NCI-H446 treated with DMSO at 0.1 percent for 48 hours (cell line): ENCODE measurements around the gene APBB2.
"Not testable (repeated sequence)": the region's sequence is repeated elsewhere in the genome, so short reads cannot be mapped to it uniquely, and the experiment has no call there.

ENCODE experiments used
- DNase-seq: peaks from one replicate; lab custom pipeline; 2025; lab: John Stamatoyannopoulos, UW

APBB2 gene

DNA sequence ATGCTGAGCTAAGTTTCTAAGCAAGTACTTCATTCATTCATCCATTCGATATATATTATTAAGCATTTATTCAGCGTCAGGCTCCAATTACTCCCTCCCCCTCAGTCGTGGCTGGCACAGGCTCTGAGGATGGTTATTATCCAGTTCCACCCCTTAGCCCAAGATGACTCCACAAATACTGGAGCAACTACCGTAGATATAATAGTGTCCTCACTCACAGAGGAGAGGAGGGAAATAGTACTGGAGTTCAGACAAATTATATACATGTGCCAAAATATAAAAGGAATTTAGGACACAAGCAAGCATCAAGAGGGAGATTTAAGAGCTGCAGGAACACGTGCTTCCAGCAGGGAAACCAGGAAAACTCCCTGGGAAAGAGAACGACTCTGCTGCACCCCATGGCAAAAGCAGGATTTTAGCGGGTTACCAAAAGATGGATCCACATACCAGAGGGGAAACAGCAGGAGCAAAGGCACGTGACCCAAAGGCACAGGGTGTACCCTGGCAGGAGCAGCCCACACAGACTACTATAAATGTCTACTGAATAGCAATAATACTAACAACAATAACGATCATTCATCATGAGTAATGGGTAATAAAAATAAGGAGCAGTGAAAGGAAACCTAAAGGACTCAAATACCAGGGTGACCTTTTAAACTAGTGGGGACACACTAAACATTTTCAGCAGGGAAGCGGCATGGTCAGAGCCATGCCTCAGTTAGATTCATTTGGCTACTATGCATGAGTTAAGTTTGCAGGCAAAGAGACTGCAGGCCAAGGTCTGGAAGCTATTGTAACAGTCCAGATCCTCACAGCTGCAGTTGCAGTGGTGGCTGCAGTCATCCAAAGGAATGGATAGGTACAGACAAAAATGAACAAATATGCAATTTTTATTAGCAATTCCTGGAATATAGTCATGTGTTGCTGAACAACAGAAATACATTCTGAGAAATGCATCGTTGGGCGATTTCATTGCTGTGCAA lies 153.7 kb downstream of the APBB2 start:
- no peak for DNase-seq

DNA sequence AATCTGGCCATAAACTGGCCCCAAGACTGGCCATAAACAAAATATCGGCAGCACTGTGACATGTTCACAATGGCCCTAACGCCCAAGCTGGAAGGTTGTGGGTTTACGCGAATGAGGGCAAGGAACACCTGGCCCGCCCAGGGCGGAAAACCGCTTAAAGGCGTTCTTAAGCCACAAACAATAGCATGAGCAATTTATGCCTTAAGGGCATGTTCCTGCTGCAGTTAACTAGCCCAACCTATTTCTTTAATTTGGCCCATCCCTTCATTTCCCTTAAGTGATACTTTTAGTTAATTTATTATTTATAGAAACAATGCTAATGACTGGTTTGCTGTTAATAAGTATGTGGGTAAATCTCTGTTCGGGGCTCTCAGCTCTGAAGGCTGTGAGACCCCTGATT lies 154.9 kb downstream of the APBB2 start:
- not testable (repeated sequence) for DNase-seq

DNA sequence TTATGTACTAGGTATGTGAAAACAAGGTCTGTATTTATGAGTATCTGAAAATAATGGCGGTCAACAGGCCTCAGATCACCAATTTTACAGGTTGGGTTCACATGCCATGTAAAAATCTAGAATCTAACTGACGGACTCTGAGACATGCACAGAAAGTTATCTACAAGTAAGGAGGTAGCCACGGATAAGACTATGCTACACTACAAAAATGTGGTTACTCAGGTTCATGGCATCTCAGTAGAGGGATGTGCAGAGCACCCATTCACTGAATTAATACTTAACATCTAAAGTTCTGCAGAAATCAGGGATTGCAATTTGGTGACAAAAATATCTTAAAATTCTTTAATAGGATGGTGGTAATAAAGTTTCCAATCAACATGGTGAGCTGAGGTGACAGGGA lies 155.9 kb downstream of the APBB2 start:
- no peak for DNase-seq

DNA sequence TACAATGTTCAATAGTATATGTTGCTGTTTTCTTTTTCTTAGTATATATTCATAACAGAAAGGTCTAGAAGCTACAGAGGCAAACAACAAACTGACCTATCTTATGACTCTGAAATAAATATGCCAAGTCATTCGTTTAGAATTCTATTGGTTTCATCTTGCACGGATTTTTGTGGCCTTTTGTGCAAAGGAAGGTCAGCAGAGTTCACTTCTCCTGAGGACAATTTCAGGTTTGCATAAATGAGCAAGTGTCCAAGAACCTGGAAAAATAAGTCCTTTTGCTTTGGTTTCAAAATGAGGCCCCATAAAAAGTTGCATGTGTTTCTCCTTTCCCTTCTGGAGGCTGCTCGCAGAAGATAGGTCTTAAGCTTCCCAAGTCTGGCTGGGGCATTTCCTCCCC lies 156.9 kb downstream of the APBB2 start:
- DNase-seq = no peak

DNA sequence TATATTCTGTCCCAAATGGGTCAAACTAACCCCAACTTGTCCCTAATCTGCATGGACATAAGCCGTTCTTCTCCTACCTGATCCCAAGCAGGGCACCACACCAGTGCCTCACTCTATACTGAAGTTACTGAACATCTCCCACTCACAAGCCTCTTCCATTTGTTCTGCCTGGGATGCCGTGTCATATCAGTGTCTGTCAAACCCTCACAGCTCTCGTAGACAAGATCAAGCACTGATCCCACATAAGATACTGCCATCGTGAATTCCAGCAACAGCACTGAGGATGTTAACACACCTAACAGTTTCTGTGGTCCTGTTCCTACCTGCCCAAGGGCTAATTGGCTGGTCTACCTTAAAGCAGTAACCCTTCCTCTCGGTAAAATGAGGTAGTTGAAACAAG lies 162.1 kb downstream of the APBB2 start:
- no peak for DNase-seq

DNA sequence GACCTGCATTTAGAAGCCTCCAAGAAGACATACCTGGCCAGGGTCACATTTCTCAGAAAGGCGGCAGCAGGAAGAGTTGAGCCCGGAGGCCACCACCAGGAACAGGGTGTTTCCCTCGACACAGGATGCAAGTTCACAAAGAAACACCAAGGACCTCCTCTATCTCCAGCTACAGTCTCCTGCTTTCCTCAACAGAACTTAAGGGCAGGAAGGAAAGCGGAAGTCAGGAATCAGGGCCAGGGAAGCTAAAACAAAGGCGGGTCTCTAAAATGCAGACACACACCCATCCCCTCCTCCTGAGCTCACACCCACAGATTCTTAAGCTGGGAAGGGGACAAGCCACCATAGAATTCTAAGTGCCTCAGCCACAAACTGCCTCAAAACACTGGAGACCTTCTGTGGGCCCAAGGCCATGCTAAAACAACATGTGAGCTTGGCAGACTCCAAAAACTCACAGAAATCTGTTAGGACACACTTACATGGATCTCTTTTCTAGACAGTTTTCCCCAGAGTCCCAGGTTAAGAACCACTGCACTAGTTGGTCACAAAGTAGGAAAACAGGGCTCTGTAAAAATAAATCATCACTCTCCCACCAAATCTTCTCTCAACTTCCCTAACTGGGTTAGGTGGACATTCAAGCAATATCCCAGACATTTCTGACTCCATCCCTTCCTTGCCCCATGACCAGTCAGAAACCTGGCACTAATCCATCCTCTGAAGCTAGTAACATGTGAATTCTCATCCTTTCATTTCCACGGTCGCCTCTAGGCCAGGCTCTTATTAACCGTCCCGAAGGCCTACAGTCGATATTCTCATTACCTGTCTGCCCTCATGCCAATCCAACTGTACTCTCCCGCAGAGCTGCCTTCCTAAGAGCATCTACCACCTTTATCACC lies 163.2 kb downstream of the APBB2 start:
- no peak for DNase-seq

DNA sequence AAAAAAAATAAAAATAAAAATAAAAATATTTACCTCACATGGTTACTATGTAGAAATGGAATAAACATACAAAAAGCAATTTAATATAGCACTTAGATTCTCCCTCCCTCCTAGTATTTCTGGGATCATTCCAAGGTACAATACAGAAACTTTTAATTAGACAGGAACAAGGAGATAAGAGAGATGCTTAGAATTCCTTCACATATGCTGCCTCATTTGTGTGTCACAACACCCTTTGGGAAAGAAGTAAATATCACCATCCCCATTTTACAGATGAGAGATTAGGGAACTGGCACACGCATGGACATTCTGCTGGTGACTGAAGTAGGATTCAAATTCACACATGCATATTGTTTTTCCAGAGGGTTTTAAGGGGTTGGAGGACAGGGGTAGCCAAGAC lies 164.2 kb downstream of the APBB2 start:
- DNase-seq = no peak

DNA sequence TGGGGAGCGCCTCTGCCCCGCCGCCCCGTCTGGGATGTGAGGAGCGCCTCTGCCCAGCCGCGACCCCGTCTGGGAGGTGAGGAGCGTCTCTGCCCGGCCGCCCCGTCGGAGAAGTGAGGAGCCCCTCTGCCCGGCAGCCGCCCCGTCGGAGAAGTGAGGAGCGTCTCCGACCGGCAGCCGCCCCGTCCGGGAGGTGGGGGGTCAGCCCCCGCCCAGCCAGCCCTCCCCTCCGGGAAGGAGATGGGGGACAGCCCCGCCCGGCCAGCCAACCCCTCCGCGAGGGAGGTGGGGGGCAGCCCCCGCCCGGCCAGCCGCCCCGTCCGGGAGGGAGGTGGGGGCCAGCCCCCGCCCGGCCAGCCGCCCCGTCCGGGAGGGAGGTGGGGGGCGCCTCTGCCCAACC lies 165.2 kb downstream of the APBB2 start:
- not testable (repeated sequence) for DNase-seq

DNA sequence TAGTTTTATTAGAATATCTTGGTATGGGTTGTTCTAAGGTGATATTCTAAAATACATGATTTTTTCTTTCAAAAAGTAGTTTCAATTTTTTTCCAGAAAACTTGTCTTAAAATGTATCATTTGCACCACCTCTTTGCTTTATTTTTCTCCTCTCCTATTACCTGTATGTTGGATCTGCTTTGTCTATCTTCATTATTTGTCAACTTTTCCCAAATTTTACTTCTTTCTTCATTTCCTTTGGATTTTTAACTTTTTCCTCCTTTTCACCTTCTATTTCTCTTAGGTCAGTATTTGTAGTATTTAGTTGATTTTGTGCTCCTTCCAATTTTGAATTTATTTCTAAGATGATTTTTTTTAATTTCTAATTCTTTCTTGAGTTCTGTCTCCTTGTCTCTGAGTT lies 169.6 kb downstream of the APBB2 start:
- DNase-seq = no peak

DNA sequence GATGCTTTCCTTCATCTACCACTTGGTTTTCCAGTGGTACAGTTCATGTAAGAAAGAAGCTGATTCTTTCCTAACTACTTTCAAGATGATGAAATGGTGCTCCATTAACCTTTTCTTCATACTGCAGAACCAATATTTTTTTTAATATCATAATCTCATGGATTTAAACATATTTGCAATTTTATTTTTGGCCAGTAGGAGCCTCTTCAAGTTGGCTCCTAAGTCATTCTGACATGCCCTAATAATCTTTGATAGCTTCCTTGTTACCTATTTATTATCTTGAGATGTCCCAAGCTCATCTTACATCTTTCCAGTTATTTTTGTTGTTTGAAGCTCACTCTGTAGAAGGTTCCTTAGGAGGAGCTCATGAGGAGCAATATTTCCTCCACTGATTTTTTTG lies 170.2 kb downstream of the APBB2 start:
- no peak for DNase-seq

DNA sequence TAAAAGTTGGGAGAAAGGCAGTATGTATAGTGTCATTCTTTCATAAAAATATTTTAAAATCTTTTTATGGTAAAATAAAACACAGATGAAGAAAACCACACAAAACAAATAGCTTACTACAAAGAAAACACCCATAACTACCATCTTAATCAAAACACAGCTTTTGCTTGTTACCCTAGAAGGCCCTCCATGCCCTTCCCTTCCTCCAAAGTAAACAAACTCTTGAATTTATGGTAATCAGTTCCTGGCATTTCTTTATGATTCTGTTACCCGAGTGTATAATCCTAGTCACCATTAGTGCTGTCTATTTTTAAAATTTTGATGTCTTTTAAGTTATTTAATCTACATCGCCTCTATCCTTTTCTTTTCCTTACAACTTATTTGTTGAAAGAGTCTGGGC lies 170.9 kb downstream of the APBB2 start:
- no peak for DNase-seq

DNA sequence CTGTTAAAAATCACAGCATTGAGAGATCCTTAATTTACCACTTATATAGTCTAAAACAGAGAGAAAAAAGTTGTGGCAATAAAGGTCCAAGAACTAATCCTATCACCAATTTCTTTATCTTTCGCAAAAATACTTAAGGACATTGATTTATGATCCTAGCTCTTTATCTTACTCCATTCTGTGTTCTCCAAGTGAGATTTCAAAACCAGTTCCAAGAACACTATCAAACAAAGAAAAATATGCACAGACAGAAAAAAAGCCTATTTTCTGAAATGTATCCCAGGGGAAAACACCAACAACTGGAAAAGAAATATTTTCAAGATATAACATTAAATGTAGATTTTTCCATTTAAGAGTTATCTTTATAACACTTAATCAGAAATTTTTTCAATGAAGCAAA lies 172.8 kb downstream of the APBB2 start:
- DNase-seq = no peak

DNA sequence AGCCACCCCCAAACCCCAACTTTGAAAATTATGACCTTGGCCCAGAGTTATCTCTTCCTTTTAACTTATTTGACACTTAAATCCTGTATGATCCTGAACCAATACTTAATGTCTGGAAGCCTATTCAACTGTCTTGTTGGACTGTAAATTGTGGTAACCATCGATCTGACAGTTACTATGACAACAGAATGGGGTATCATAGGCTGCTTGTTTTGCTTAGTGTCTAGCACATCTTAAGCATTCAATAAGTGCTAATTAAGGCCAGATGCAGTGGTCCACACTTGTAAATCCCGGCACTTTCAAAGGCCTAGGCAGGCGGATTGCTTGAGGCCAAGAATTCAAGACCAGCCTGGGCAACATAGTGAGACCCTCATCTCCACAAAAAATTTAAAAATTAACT lies 175.0 kb downstream of the APBB2 start:
- DNase-seq = no peak

DNA sequence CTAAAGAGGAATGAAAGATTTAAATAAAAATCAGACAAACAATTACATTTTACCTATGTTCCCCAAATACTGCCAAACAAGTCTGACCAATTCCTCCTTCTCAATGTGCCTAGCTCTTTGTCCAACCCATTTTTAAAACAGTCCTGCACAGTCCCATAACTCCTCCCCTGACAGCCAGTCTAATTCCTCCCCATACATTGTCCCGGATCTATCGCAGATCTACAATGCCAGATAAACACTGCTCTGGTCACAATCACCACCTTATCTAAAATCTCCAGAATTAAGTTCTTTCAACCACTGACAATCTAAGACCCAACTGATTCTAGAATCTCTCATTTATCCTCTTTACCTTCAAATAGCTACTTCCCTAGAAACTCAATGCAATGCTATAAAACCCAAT lies 176.0 kb downstream of the APBB2 start:
- no peak for DNase-seq

DNA sequence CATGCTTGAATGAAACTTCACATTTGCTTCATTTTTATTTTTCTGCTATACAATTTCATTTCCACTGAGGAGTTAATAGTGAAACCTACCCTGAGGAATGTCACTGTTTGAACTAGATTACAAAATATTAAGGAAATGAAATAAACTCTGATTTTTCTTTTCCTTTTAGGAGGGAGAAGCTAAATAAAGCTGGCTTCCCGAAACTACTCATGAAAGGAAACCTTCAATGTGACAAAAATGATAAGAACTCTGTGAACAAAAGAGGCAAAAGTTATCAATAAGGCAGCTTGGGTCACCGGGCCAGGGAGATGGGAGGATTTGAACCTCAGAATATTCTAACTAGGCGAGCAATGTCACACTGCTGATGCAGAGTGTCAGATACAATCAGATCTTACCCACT lies 185.2 kb downstream of the APBB2 start:
- DNase-seq = no peak

DNA sequence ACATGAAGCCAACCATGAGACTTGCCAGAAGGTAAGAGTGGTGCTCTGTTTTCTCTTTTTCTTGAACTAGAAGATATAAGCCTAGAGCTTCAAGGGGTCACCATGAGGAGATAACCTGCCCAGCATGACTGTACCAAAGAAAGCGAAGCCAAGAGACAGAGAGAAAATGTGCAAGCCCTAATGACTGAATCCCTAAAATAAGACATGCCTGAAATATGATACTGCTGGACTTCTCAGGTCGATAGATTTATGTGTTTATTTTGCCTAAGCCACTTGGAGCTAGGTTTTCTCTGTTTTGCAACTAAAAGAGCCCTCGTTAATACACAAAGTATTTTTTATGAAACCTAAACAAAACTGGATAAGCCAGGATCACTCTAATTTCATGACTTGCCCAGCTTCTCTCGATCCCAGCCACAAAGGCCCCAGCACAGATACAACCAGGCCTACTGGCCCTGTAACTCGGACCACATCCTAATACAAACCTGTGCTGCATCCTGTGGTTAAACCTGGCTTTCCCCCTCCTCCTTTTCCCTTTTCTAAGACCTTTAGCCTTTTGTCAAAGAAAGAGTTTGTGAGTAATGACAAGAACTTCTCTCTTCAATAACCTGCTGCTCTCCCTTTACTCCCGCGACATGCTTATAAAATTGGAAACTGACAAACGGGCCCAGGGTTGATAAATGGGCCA lies 185.8 kb downstream of the APBB2 start:
- DNase-seq = no peak

DNA sequence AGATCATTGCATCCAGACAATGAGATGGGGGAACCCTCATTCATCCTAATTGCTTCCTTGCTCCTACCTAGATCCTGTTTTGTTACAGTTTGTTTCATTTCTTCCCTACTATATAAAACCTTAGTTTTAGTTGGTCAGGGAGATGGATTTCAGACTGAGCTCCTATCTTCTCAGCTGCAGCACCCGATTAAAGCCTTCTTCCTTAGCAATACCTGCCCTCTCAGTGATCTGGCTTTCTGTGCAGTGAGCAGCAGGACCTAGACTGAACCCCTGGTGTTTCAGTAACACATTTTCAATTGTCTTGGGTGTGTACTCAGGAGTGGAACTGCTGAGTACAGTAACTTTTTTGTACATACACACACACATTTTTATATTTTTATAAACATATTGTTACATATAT lies 187.4 kb downstream of the APBB2 start:
- DNase-seq = no peak

DNA sequence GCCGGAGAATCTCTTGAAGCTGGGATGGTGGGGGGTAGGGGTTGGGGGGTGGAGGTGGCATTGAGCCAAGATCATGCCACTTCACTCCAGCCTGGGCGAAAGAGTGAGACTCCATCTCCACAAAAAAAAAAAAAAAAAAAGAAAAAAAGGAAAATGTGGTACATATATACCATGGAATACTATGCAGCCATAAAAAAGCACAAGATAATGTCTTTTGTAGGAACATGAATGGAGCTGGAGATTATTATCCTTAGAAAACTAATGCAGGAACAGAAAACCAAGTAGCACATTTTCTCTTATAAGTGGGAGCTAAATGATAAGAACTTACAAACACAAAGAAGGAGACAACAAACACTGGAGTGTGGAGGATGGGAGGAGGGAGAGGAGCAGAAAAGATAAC lies 188.5 kb downstream of the APBB2 start:
- DNase-seq = no peak

DNA sequence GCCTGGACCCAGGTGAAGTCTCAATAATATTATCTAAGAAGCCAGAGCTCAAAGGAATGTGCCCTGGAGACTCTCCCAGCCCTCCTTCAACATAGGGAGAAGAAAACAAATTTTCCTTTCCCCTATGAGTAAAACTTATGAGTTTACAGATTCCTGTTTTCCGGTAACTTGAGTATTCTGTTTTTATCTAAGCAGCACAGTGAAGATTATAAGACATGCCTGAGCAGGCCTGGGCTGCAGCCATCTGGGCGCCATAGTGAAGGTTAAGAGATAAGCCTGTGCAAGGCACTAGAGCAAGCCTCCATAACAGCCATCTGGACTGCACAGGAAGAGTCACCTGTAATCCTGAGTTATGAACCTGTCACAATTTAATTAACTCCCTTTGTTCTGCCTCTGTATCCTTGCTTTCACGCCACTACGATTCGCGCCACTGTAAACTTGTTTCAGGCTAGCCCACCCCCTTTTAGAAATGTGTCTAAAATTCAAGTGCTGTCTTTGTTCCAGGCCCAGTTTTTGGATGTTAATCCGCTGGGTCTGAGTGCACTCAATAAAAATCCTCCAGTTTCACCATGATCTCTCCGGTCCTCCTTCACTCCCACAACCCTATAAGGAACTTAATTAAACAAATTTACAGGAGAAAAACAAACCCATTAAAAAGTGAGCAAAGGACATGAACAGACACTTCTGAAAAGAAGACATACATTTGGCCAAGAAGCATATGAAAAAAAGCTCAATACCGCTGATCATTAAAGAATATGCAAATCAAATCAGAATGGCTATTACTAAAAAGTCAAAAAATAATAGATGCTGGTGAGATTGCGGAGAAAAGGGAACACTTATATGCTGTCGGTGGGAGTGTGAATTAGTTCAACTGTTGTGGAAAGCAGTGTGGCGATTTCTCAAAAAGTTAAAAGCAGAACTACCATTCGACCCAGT lies 189.5 kb downstream of the APBB2 start:
- no peak for DNase-seq

DNA sequence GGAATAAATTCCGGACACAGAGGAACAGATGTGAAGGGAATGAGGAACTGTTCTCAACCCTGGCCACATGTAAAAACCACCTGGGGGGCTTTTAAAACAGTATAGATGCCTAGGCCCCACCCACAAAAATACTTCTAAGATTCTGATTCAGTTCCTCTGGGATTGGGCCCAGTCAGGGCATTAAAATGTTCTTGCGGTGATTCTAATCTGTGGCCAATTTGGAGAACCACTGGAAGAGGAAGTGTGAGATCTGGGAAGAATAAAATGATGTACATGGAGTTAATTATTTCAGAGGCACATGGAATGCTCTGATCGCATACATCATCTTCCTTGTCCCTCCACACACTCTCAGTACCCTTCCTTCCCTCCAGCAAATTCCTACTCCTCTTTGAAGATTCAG lies 192.2 kb downstream of the APBB2 start:
- DNase-seq = no peak

DNA sequence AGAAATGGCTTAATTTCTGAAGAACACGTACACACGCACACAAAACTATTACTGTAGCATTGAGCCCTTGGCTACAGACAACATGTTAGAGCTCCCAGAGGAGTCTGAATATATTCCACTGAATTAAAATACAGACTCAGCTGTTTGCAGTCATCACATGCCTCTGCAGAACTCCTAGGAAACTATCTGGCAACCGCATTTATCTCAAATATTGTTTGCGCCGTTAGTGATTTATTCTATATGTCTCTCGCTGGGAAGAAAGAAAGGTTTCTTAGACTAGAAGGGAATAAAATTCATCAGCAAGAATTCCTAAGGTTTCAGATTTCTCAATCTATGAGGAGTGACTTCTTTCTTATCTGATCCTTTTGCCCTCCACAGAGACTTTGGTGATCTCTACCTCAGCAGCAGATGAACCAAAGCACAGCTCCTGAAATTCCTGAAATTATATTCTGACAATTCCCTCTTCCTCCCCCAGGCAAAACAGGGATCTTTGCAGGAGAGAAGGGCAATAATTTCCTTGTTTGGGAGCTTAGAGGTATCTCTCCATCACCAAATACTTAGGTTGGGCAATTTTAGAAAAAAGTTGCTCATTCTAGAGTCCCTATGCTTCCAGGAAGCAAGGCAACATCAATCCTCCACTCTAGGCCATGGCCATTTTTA lies 199.2 kb downstream of the APBB2 start:
- no peak for DNase-seq
